Activated naive CD4-positive, alpha-beta T cell treated with anti-CD3 and anti-CD28 coated beads, Interleukin-2, amount 50 U/mL, for 72 hours (primary cell): ENCODE data around the gene NUMB. TPM values are rescaled to one million over a fixed set of nuclear protein-coding genes. Genes with fewer than 3 reads are reported as not detected.

ENCODE experiments used
- ATAC-seq, 2 donors: fragments of 150-1000 bp; cut with Tn5 transposase; 2 replicates each; pipeline ENCODE4 v1.10.0; 2021; ENCODE audit warnings: mild to moderate bottlenecking in 2 of 2, moderate library complexity in 2 of 2
- DNase-seq, 2 donors: peaks; one replicate each; pipeline ENCODE4 v3.0.0; 2021 to 2022; ENCODE audit warnings: low spot score in 2 of 2
- H3K27ac Mint-ChIP-seq, 2 donors: one replicate each; pipeline ENCODE4 v1.8.0; 2022; ENCODE audit warnings: mild to moderate bottlenecking in 2 of 2, mixed read lengths in 2 of 2
- H3K36me3 Mint-ChIP-seq, 2 donors: one replicate each; pipeline ENCODE4 v1.8.0; 2022; ENCODE audit warnings: mixed read lengths in 2 of 2
- H3K9me3 Mint-ChIP-seq, 2 donors: one replicate each; pipeline ENCODE4 v1.8.0; 2022; ENCODE audit warnings: mixed read lengths in 2 of 2
- total RNA-seq, 2 donors: library from RNA; stranded (reverse); gene quantifications; one replicate each; pipeline ENCODE4 v1.2.3, GENCODE V29; 2022

NUMB gene
- total RNA-seq, 2 donors from 2014 or later, result 34.8 to 41.4 TPM

DNA sequence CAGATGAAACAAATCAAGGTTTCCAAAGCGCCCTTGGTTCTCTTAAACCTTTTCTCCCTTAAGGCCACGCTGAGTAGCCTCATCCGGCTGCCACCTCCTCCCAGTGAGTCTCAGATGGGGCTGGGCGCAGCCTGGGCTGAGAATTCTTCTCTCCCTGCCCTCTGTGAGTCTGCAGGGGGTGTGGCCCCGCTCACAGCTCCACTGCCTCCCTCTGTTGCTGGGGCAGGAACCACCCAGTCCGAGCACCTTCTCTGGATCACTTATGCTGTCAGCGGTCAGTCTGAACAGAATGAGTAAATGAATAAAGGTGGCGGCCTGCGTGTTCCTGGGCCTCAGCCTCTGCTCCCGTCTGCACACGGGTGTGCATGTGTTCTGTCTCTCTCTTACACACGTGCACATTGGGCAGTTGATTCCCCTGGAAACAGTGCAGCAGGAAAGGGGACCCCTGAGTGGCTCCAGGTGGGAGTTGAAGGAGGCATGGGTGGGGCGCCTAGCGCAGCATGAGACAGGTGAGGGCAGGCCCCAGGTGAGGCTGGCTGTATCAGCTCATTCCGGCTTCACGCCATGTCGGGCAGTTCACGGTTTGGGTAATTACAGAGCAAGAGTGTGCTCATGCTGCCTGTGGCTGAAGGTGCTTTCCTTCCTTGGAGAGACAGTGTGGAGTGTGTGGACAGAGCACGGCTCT, 216.7 kb downstream of the NUMB start:
- peaks cover 0 to 2% of the 10 kb centered on the region in 2 donors for H3K36me3 Mint-ChIP-seq
- no peak overlapping the region for H3K27ac Mint-ChIP-seq
- DNase-seq (no peak), ATAC-seq (no peak)
- H3K9me3 Mint-ChIP-seq, result no peaks in the 10 kb centered on the region

DNA sequence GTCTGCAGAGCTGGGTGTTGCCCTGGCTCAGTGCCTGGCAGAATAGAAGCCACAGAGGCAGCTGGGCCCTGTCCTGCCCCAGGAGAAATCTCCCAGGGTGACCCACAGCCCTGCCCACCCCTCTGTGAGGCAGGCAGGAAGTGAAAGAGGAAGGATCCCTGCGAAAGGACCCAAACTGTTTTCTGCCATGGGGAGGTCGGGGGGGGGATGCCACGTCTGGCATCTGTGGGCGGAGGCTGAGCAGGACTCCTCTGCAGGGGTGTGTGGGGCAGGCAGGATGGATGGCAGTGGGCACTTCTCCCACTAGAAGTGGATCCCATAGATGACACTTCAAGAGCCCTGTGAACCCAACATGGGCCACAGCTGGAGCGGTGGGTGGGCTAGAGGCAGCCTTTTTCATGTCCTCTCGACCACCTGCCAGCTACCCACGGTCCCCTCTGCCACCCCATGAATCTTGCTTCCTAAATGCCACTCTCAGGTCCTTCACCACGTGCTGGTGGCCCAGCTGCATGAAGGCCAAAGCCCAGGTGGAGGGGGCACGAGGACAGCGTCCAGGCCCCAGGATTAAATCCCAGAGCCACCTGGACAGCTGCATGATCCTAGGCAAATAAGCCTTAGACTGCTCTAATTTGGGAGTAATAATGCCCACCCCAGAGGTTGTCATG, 217.4 kb downstream of the NUMB start:
- Mint-ChIP-seq H3K36me3 (peaks cover 0 to 4% of the 10 kb centered on the region in 2 donors), H3K9me3 (no peaks in the 10 kb centered on the region), H3K27ac (no peak overlapping the region)
- DNase-seq (peak in 1 of 2 donors; percentile 4), ATAC-seq (no peak)

DNA sequence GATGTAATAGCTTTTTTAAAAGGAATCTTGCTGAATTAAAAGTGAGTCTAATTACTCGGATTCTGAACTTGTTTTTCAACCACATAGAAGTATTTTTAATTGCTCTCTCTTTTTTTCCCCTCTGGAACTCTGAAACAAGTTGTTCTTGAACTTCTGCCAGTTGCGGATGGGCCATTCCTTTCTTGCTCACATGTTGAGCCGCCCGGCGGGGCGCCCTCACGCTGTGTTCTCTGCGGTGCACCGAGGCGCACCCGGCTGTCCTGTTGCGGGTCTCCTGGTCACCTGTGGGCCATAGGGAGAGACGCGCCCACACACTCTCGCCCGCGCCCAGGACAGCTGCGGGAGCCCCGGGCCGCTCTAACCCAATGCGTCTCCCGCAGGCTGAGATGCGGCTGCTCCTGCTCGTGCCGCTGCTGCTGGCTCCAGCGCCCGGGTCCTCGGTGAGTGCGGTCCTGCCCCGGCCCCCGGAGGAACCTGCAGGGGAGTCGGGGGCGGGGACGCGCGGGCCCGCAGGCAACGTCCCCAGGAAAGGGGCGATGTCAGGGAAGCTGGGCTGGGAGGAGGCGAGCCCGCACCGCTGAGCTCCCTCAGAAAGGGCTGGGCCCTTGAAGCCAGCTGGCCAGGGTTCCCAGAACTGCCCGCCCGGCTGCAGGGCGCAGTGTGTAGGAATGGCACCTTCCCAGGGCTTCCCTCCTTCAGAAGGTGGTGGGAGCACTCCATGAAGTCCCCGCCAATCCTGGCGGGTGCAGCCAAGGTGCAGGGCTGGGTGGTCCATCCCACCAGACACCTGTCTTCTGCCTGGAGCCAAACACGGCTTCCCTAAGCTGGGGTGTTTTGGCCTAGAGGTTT, 218.7 kb downstream of the NUMB start:
- Mint-ChIP-seq H3K27ac (no peak overlapping the region), H3K36me3 (peaks cover 0 to 4% of the 10 kb centered on the region in 2 donors), H3K9me3 (no peaks in the 10 kb centered on the region)
- DNase-seq (peak in 1 of 2 donors; percentile 30), ATAC-seq (no peak)

DNA sequence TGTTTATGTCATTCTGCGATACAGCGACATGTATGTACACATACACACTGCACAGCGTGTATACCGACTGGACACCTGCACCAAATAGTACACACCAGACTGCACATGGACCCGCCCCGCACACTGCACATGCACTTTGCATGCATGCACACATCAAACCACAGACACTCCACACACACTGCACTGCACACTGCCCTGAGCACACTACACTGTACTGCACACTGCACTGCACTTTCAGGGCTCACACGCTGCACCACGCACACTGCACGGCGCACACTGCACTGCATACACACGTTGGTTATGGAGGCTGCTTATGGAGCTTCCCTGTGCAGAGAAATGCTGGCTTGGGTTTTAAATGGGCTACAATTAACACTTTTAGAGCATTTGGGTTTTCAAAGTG, 219.4 kb downstream of the NUMB start:
- Mint-ChIP-seq H3K27ac (no peak overlapping the region), H3K36me3 (peaks cover 0 to 4% of the 10 kb centered on the region in 2 donors), H3K9me3 (no peaks in the 10 kb centered on the region)
- peak in 1 of 2 donors; percentile 23 for DNase-seq
- peak in 1 of 2 donors; percentile 21 for ATAC-seq

DNA sequence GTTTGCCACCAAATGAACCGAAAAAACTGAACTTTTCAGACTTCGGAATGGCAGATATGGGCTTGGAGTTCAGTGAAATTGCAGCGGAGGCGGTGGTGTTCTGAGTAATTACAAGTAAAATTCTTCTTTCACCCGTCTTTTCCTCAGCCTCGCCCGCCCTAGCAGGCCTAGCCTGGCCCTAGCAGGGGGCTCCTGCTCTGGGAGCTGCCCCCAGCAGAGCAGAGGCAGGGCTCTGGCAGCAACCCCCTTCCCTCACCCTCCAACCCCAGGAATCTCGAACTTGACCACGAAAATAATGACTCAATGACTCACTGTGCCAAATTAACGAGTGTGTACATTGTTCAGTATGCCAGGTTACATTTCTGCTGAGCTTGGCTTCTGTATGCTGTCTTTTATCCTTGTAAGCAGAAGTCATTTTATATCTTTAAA, 219.9 kb downstream of the NUMB start:
- peak in 1 of 2 donors; percentile 23 for ATAC-seq
- no peak overlapping the region for H3K27ac Mint-ChIP-seq
- DNase-seq, result peak in 1 of 2 donors; percentile 26
- H3K9me3 Mint-ChIP-seq, result no peaks in the 10 kb centered on the region
- peaks cover 0 to 4% of the 10 kb centered on the region in 2 donors for H3K36me3 Mint-ChIP-seq

DNA sequence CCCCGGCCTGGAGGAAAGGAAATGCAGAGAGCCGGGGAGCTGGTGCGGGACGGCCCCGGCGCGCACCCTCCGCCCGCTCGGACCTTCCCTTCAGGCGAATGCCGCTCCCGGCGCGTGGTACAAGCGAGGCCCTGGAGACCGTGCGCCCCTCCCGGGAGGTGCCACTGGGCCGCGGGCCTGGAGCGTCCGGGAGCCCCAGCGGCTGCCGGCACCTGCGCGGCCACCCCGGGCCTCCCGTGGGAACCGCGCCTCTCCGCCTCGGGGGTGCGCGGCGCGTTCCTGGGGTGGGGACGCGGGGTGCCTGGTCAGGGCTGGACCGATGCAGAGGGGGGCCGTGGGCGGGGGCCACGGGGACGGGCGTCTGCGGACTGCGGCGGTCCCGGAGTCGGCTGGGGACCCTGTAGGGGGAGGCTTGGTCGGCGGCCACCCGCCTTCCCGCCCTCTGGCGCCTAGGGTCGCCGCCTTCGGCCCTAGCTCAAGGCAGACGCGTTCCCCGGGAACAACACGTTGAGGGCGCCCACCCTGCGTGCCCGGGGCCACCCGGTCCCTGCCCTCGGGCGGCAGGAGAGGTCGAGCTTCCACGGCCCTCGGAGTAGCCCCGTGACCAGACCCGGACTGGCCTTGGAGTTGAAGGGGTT, 220.4 kb downstream of the NUMB start:
- H3K27ac Mint-ChIP-seq, result no peak overlapping the region
- peak; percentile 6 to 30 for ATAC-seq
- H3K36me3 Mint-ChIP-seq, result peaks cover 0 to 4% of the 10 kb centered on the region in 2 donors
- peak in 1 of 2 donors; percentile 51 for DNase-seq
- H3K9me3 Mint-ChIP-seq, result no peaks in the 10 kb centered on the region

DNA sequence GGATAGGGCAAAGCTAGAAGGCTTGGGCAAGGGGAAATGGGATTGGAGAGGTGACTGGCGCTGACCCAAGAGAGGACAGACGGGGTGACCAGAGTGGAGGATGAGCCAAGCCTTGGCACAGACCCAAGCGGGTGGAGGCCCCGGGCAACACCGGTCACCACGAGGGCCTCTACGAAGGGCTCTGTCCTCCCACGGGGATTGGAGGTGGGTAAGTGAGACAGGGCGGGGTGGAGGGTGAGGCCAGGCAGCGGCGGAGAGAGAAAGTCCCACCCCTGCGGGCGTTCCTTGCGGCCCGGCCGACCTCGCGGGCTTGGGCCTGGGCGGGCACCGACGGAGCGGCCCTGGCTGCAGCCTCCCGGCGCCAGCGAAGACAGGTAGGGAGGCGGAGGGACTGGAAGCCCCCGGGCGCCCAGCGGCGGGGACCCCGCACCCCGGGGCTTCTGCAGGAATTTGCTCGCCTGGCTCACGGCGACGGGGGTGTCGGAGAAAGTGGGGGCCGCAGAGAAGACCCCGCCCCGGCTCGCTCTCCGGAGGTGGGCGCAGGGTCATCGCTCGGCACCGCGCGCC, 221.0 kb downstream of the NUMB start, which contains the start of gene PAPLN:
Gene PAPLN, plus strand, starts transcription at position 288 of the 567 bp plus-strand sequence. CDS start 2,273 bp downstream, outside the sequence.
- Mint-ChIP-seq H3K36me3 (peaks cover 0 to 4% of the 10 kb centered on the region in 2 donors), H3K27ac (no peak within 1 kb of the TSS), H3K9me3 (no peaks in the 10 kb centered on the region)
- peak; percentile 19 to 24 for ATAC-seq
- no peak for DNase-seq

DNA sequence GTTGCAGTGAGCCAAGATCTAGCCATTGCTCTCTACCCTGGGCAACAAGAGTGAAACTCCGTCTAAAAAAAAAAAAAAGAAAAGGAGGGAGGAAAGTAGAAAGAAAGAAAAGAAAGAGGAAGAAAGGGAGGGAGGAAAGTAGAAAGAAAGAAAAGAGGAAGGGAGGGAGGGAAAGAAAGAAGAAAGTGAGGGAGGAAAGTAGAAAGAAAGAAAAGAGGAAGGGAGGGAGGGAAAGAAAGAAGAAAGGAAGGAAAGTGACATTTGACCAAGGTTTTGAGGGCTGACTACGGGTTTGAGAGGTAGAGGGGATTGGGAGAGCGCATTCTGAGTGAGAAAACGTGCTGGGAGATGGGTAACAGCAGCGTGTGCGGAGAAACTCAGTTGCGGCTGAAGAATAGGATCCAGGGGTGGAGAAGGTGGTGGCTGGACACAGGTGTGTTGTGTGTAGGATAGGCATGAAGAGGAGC, 221.6 kb downstream of the NUMB start:
- peaks cover 0 to 4% of the 10 kb centered on the region in 2 donors for H3K36me3 Mint-ChIP-seq
- no peak overlapping the region for H3K27ac Mint-ChIP-seq
- no peaks in the 10 kb centered on the region for H3K9me3 Mint-ChIP-seq
- ATAC-seq (no peak), DNase-seq (no peak)

DNA sequence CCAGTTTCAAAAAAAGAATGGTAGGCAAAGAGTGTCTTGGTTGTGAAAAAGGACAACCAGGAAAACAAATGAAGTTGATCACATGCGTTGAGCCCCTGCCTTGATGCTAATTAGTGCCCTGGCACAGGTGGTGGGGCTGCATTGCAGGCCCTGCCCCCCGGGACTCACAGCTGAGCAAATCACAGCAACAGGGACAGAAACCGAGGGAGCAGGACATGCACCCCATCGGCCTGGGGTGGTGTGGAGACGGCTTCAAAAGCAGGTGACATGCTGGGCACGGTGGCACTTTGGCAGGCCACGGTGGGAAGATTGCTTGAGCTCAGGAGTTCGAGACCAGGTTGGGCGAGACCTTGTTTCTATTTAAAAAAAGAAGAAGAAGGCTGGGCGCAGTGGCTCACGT, 222.2 kb downstream of the NUMB start:
- ATAC-seq (no peak), DNase-seq (no peak)
- H3K27ac Mint-ChIP-seq, result no peak overlapping the region
- peaks cover 0 to 4% of the 10 kb centered on the region in 2 donors for H3K36me3 Mint-ChIP-seq
- no peaks in the 10 kb centered on the region for H3K9me3 Mint-ChIP-seq

DNA sequence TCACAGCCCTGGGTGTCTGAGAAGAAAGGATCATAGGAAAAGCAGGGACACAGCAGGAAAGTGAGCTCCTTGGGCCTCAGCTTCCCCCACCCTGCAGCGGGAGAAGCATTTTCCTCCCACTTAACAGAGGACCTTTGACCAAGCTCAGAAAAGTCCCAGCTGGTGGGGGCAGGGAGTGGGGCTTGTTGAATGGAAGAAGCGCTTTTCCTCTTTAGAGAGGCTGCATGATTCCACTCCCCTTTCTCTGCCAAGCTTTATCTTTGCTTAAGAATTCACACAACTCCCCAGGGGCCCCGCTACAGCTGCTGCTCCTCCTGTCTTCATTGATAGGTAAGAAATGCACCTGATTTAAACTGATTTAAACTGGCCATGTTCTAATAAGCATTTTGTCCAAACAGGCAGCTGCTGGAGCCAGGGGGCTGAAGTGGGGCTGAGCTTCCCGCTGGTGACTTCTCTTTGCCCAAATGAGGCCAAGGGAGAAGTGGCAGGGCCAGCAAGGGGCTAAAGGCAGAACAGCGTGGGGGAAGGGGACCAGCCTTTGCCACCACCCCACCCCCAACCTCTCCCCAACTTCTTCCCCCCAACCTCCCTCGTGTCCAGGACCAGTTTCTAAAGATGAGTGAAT, 222.7 kb downstream of the NUMB start:
- ATAC-seq (no peak), DNase-seq (no peak)
- H3K36me3 Mint-ChIP-seq, result peaks cover 0 to 4% of the 10 kb centered on the region in 2 donors
- H3K27ac Mint-ChIP-seq, result no peak overlapping the region
- H3K9me3 Mint-ChIP-seq, result no peaks in the 10 kb centered on the region

DNA sequence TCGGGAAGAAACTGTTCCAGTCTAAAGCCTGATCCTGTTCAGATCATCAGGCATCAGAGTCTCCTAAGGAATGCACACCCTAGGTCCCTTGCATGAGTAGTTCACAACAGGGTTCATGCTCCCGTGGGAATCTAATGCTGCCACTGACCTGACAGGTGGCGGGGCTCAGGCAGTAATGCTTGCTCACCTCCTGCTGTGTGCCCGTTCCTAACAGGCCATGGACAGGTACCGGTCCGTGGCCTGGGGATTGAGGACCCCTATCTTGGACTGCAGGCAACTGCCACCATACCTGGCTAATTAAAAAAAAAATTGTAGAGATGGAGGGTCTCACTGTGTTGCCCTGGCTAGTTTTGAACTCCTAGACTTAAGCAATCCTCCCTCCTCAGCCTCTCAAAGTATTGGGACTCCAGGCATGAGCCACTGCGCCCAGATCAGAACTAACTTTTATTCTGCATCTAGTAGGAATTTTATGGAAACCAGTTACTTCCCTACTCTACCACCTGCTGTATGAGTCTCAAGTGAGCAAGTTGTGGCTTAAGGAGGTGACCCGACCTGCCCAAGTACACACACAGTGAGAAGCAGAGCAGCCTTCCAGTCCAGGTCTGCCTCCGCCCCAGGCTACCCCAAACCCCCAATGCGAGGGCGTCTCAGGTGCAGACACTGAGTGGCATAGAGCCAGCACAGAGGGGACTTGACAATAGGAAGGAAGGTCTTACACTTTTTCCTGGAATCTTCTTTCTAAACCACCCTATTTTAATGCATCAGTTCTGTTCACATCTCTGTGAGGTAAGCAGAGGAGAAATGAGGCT, 223.6 kb downstream of the NUMB start:
- peaks cover 0 to 4% of the 10 kb centered on the region in 2 donors for H3K36me3 Mint-ChIP-seq
- peak in 1 of 2 donors; percentile 41 for DNase-seq
- H3K27ac Mint-ChIP-seq, result no peak overlapping the region
- H3K9me3 Mint-ChIP-seq, result no peaks in the 10 kb centered on the region
- ATAC-seq, result no peak

DNA sequence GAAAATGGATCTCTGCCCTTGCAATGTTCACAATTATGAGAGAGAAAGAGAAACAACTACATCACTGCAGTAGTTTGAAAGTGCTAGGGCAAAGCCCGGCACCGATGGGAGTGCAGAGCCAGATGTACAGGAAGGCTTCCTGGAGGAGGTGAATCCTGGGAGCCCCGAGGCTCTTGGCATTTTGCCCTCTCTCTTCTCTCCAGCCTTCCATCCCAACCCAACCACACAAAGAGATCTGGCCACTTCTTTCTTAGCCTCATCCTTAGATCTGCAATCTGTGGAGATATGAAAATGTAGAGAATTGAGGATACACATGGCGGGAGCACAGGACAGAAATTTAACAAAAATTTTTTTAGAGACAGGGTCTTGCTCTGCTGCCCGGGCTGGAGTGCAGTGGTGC, 224.3 kb downstream of the NUMB start:
- no peak overlapping the region for H3K27ac Mint-ChIP-seq
- ATAC-seq (no peak), DNase-seq (no peak)

DNA sequence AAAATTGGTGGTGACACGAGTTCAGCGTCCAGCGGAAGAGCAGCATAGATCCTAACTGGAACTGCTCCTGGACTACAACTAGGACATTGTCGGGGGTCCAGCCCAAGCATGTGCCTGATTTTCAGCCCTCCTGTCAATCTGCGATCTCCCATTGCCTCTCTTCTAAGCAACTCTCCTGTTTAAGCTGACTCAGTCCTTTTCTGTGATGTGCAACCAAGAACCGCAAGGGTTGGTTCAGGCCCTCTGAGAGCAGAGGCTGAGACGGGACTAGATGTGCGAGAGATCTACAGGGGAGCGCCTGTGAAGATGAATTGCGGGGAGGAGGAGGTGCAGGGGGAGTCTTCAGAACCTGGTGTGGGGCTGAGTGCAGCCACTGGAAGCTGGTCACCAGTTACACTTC, 224.8 kb downstream of the NUMB start:
- Mint-ChIP-seq H3K9me3 (no peaks in the 10 kb centered on the region), H3K36me3 (peaks cover 0 to 4% of the 10 kb centered on the region in 2 donors), H3K27ac (no peak overlapping the region)
- no peak for DNase-seq
- ATAC-seq, result no peak

More for the DNA sequence above, 224.3 kb downstream of the NUMB start:
- H3K9me3 Mint-ChIP-seq, result no peaks in the 10 kb centered on the region
- H3K36me3 Mint-ChIP-seq, result peaks cover 0 to 4% of the 10 kb centered on the region in 2 donors

DNA sequence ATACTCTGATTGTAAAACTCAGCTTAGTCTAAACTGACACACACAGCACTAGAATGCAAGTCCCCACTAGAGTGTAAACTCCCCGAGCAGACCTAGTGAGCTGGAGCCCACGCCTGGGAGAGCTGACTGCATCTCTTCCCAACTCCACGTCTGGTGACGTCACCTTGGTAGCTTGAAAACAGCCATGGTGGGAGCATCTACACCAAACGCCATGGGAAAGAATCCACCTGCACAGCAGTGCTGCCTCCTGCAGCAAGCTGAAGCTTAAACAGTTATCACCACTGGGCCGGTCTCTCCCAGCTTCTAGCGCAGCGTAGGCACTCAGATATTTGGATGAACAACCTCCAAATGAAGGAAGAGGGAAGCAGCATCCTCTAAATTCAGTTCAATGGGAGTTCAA, 225.4 kb downstream of the NUMB start:
- ATAC-seq (no peak), DNase-seq (peak in 1 of 2 donors; percentile 48)
- Mint-ChIP-seq H3K9me3 (no peaks in the 10 kb centered on the region), H3K27ac (no peak overlapping the region), H3K36me3 (peaks cover 0 to 4% of the 10 kb centered on the region in 2 donors)
